ENCODE data around the gene PIK3AP1. TPM values are rescaled to one million over a fixed set of nuclear protein-coding genes. Genes with fewer than 3 reads are reported as not detected.

The PIK3AP1 gene
- total and polyA plus RNA-seq, 2 of the 4 experiments (the other 2 are of a cell fraction): under 0.01 to 0.14 TPM

DNA sequence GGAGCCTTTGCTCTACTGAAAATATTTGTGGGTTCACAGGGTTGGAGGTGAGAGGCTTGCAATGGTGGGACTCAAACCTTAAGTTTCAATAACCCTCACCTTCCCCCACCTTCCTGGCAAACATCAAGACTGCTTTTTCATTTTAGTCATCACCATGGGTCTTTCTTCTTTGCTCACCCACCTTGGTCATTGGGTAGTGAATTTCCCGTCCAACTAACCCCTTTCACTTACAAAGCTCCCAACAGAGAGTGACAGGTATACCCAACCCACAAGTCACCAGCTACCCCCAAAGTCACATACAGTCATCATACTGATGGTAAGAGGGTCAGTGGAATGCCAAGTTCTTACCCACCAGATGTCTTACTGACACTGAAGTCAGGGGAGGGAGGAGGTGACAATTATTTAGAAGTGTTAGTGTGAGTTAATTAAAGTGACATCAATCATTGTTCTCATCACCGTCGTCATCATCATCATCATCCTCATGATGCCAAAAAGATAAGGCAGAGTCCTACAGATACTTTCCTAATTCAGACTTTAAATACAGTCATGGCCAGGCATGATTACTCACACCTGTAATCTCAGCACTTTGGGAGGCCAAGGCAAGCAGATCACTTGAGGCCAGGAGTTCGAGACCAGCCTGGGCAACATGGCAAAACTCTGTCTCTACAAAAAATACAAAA lies 49.0 kb downstream of the PIK3AP1 start:
- H2BK120ac ChIP-seq (ENCODE audit: low read depth, low read length): peak overlapping the region; percentile 22
- DNase-seq (no peak), ATAC-seq (ENCODE audit: low read depth) (no peak)
- 0 out of 2 replicates have a peak overlapping the region, but pooled peaks have one; percentile 31 for H3K23ac ChIP-seq (ENCODE audit: low read depth, low read length)
- peak overlapping the region; percentile 33; the same call in 1 of the 2 replicates for H2BK20ac ChIP-seq (ENCODE audit: low read depth, low read length)
- TF ChIP-seq NFE2L2 (IDR thresholded peaks at IDR 0.05; ENCODE audit: low read depth, low read length) (no peak), MXI1 (IDR thresholded peaks at IDR 0.05; ENCODE audit: borderline replicate concordance, low read depth, low read length) (no peak), MAFK (IDR thresholded peaks at IDR 0.05; ENCODE audit: low read depth, low read length) (no peak), BHLHE40 (IDR thresholded peaks at IDR 0.05; ENCODE audit: low read depth, low read length) (no peak), CHD1 (IDR thresholded peaks at IDR 0.05; ENCODE audit: low read depth, low read length) (no peak), USF2 (IDR thresholded peaks at IDR 0.05; ENCODE audit: low read depth, low read length) (no peak), FOS (IDR thresholded peaks at IDR 0.05; ENCODE audit: low read depth, low read length) (no peak)
- H3K27ac ChIP-seq (ENCODE audit: insufficient read depth, low read length): no peak overlapping the region
- no peak overlapping the region for H3K4me3 ChIP-seq (ENCODE audit: insufficient read depth, low read depth, low read length)
- H4K5ac ChIP-seq (ENCODE audit: low read depth, low read length): no peak overlapping the region
- H3K4me1 ChIP-seq (ENCODE audit: control insufficient read depth, insufficient read depth, low read length): peaks cover 7% of the 10 kb centered on the region
- no peaks in the 10 kb centered on the region for H3K9me3 ChIP-seq (ENCODE audit: control insufficient read depth, insufficient read depth, low read length)
- whole genome bisulfite sequencing, 2 experiments (ENCODE audit: extremely low coverage in 2 of 2, insufficient read length in 1 of 2): no CpG with 5 or more reads among the region's 4 CpGs
- H3K9me1 ChIP-seq (ENCODE audit: insufficient read depth, low read length): peaks cover 5% of the 10 kb centered on the region
- ChIA-PET CTCF (interaction anchor here (0.6 kb wide), 1 partner anchor 70 kb away, joined by 3 read pairs; no protein-coding TSS in a partner anchor), POLR2A (ENCODE audit: unreplicated experiment) (no interaction called here)
- H3K14ac ChIP-seq (replicated peaks; ENCODE audit: low read depth, low read length): peak overlapping the region; percentile 1; the same call in 1 of the 2 replicates
- no peak overlapping the region for H4K8ac ChIP-seq (ENCODE audit: low read depth in 2 of 2, low read length in 2 of 2)
- no peaks in the 10 kb centered on the region for H3K79me1 ChIP-seq (ENCODE audit: low read depth in 1 of 2, low read length in 2 of 2)
- BruUV-seq (replicated peaks): no TSS peak
- H3K36me3 ChIP-seq (ENCODE audit: control insufficient read depth, insufficient read depth, low read length): no peaks in the 10 kb centered on the region
- H2BK5ac ChIP-seq (ENCODE audit: low read depth, low read length, poor library complexity, severe bottlenecking): no peak overlapping the region
- in situ Hi-C loops (cut with MboI; ENCODE audit: low sequenced_read_pairs): no loop called here
- no peak overlapping the region for H3K18ac ChIP-seq (ENCODE audit: low read depth, low read length)
- H2AFZ ChIP-seq (replicated peaks; ENCODE audit: low read length, poor library complexity): no peak overlapping the region
- H3K27me3 ChIP-seq (ENCODE audit: control insufficient read depth, insufficient read depth, low read length): no peaks in the 10 kb centered on the region
- peak overlapping the region; percentile 44 for H4K91ac ChIP-seq (ENCODE audit: insufficient read depth, low read depth, low read length)
- dilution Hi-C loops (cut with HindIII; ENCODE audit: low sequenced_read_pairs, unreplicated experiment): no loop called here
- intact Hi-C loops (cut with micrococcal nuclease): no loop called here
- no peak overlapping the region for H3K56ac ChIP-seq (ENCODE audit: extremely low read depth, insufficient read depth, low read length)
- no peak overlapping the region for H3K4me2 ChIP-seq (ENCODE audit: low read depth, low read length)
- no peak overlapping the region for H2AK9ac ChIP-seq (replicated peaks; ENCODE audit: low read depth, low read length, poor library complexity)
- peak overlapping the region; percentile 36; the same call in 1 of the 3 replicates for H2BK15ac ChIP-seq (ENCODE audit: low read depth, low read length)
- peak overlapping the region; percentile 30 for H3K4ac ChIP-seq (ENCODE audit: low read depth, low read length)
- H2AK5ac ChIP-seq (ENCODE audit: low read depth, low read length): peak overlapping the region; percentile 35; the same call in 1 of the 2 replicates
- H4K20me1 ChIP-seq (ENCODE audit: insufficient read depth, low read length): no peaks in the 10 kb centered on the region
- H3K9ac ChIP-seq (ENCODE audit: low read depth, low read length): no peak overlapping the region
